Measurements from ENCODE around the gene ARHGEF3.

ARHGEF3 gene

DNA sequence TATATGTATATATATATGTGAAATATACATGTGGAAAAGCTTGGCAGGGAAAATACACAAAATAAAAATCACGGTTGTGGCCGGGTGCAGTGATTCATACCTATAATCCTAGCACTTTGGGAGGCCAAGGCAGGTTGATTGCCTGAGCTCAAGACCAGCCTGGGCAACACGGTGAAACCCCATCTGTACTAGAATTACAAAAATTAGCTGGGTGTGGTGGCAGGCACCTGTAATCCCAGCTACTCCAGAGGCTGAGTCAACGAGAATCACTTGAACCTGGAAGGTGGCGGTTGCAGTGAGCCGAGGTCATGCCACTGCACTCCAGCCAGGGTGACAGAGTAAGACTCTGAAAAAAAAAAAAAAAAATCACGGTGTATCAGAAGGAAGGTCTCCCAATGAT is 20.8 kb upstream of the ARHGEF3 start:
- no peak for DNase-seq (ENCODE audit: low read depth)

DNA sequence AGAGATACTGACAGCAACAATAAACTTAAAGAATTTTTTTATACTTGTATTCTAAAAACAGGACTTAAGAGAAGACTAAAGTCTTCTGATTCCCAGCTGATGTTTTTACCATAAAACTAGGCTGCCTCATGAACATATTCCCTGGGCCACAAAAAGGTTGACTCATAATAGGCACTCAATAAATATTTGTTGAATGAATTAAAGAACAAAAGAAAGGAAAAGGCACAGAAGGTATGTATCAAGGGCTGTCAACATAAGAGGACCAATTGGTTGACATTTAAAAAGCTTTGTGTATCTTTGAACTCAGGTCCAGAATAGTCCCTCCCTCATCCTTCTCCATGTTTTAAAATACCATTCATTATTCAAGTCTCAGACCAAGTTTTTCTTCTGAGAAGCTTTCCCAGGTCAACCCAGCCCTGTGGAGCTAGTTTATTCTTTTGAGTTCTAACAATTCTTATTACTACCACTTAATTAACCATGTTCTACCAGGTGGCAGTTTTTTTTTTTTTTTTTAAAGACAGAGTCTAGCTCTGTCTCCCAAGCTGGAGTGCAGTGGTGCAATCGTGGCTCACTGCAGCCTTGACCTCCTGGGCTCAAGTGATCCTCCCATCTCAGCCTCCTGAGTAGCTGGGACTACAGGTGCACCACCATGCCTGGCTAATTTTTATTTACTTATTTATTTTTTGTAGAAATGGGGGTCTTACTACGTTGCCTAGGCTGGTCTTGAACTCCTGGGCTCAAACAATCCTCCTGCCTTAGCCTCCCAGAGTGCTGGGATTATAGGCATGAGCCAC is 17.5 kb upstream of the ARHGEF3 start:
- DNase-seq (ENCODE audit: low read depth): no peak

DNA sequence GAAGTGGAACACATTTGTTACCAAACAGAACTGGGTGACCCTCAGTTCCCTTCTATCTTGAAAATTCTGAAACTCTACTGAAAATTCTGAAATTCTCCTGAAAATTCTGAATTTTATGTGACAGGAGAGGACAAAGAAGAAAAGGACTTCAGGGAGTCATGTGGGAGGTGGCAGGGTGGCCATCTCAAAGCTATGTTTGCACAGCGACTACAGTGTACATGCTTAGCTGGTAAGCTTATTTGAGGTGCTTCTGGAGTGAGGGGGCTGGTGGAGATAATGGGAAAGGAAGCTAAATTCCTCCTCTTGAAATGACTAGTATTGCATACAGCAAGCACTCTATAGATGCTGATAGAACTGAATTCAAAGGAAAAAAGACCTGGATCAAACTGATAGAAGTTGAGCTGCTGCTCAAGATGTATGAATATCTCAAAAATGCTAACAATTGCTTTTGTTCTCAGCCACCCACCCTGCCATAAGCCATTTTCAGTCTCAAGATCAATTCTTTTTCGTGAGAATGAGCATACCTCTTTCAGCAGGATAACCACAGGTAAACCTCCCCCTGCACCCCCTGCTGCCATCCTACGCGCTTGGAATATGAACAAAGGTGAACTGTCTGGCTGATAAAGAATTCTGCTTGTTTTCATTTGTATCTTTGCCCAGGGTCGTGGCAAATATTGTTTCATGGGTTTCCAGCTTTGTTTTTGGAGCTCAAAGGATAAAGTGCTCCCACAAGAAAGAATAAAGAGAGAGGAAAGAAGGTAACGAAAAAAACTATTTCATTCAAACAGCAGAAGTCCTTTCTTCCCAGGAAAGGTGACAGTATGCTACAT is 16.6 kb upstream of the ARHGEF3 start:
- DNase-seq (ENCODE audit: low read depth): no peak

DNA sequence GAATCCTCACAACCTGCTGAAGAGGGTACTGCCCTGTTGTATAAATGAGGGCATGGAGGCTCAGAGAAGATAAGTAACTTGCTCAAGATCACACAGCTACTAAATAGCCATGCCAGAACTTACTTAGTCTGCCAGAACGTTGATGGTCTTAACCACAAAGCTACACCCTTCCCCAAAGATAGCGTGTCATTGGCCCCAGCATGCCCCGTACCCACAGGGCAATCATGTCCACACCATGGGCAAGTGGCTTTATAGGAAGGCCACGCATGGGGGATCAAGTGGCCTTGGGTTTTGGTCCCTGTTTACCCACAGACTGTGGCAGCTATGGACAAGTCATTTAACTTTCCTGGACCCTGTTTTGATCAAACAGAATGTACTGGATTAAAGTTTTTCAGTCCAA is 15.9 kb upstream of the ARHGEF3 start:
- no peak for DNase-seq (ENCODE audit: low read depth)

DNA sequence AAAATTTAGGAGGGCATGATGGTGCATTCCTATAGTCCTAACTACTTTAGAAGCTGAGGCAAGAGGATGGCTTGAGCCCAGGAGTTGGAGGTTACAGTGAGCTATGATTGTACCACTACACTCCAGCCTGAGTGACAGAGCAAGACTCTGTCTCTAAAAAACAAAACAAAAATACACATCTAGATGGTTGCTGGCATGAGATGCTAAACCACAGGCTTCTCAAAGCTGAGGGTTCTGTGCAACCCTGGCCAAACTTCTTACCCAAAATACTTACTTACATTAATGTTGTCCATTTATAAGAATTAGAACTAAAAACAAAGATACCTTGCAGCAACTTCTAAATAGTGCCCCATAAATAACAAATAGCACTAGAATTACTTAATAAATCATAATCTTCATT is 14.3 kb upstream of the ARHGEF3 start:
- no peak for DNase-seq (ENCODE audit: low read depth)

DNA sequence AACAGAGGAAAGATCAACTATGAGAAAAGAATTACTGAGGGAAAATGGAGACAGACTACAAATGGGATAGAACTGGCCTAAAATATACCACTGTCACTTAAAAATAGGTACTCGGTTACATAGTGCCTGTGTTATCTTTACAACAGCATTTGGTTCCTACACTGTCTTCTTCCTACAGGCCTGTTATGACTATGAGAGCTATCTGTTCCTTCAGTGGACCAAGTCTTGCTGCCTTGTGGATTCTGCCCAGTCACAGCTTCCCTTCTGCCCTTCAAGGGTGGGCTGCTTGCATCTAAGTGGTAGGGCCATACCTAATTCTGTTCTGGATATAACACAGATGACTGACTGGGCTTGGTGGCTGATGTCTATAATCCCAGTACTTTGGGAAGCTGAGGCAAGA is 13.8 kb upstream of the ARHGEF3 start:
- DNase-seq (ENCODE audit: low read depth): no peak

DNA sequence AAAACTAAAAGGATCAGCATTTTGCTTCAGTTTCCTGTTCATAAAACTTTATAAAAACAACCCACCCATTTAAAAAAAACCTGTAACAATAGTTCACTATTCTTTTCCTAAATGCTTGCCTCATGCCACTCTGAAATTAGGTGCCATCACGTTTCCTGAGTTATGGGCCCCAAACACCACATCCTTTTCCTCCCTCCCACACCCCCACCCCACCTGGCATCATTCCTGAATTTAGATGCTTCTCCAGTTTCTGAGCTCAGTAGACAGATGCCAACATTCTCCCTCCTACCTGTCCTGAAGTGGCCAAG is 11.9 kb upstream of the ARHGEF3 start:
- no peak for DNase-seq (ENCODE audit: low read depth)

DNA sequence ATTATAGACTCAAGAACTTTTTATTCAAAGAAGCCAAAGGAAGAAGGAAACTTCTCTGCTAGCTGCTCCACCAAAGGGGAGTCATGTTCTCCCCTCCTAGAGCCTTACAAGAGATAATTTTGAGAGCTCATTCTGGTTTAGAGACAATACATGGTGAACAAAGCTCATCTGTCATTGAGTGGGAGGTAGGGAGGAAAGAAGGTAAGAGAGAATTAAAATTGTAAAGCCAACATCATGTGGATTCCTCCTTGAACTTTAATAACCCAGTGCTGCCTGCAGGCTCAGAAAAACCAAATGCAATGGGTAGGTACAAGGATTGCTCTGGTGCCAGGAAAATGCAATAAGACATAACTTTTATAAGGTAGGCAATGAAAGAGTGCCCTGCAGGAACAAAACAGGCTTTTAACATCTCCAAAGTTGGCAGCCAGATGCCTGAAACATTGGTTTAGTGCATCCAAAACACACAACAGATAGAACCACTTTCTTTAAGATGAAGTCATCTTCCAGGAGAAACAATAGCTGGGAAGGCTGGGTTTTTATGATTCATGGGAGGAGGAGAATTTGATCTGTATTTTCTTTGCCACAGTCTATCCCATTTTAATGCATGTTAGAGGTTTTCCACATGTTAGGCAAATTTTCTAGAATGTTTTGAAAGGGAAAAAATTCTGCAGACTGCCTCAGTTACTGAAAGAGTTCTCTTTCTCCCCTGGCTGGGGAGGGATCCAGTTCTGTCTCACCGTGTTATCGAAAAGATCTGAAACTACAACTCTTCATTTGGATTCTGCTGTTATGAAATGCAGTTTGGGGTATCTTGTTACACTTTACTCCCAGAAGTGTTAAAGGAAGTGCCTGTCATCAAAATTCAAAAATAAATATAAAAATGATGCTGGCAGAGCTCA is 11.3 kb upstream of the ARHGEF3 start:
- no peak for DNase-seq (ENCODE audit: low read depth)

DNA sequence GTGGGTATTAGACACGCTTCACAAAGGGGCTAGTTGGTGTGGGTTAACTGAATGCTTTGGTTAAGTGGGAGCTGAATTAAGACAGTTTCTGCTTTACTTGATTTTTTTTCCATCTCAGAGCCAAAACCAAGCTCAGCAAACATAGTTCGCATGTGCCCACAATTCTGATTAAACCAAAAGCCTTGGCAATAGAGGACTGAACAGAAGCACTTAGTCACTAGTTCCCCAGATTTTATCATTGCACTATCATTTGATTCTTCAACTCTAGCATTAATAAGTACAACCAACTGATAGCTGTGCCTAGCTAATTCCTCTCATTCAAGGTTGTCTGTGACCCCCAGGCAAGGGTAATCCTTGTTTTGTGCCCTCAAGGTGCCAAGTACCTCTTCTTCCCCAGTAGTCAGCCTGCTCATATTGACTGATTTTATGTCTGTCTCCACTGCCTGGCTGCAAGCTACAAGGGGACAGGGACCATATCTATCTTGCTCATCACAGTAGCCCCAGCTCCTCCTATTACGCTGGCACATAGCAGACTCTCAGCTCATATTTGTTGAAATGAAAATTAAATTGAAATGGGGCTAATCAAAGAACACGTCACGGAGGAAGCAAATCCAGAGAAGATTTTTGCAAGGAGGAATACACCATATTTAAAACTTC is 9.9 kb upstream of the ARHGEF3 start:
- DNase-seq (ENCODE audit: low read depth): no peak

DNA sequence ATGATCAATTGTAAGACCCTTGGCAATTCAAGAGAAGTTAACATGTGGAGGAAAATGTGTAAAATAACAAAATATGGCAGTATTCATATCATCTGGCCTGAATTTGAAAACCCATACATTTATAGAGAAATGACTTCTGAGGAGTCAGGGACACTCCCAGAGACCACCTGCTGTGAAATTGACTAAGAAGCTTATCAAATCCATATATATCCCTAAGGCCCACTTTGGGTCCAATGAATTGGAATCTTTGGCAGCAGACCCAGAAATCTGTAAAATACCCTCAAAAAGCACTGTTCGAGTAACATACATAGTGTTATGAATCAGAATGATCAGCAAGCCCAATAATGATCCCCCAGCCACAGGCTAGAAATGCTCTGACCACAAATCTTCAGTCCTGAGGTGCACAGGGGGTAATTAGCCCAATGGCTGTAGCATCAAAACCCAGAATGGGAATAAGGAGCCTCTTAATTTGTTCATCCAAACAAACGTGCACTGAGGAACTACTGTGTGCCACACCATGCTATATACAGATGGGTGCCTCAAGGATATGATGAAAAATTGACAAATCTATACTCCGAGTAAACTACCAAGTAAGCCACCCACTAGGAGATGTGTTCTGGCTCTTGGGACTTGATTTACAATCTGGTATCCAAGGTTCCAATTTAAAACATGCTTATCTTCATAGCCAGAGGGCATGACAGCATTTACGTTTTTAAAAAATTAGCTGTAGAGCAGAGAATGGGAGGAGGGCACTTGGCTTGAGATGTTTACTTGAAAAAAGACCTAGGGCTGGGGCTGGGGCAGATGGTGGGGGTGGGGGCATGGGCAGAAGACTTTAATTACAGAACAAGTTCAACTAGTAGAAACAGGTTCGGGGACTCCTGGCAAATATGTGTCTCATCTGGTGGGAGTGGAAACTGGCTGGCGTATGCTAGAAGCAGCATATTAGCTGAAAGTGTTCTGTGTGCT is 9.1 kb upstream of the ARHGEF3 start:
- DNase-seq (ENCODE audit: low read depth): no peak

DNA sequence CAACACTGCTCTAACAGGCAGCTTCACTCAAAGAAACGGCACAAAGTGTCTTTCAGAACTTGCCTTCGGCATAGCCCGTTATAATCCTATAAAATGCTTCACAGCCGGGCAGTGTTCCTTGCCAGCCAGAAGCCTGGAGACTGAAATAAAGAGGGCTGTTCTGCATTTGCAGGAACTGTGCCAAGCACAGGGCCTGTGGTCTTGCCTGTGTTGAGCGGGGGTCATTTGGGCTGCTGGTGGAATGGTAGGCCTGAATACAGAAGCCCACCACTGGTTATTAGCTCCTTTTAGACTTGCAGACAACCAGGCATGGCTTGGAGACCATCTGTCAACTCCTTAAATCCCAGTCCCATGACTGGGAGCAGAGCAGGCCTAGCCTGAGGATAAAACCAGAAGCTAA is 4.7 kb upstream of the ARHGEF3 start:
- no peak for DNase-seq (ENCODE audit: low read depth)

DNA sequence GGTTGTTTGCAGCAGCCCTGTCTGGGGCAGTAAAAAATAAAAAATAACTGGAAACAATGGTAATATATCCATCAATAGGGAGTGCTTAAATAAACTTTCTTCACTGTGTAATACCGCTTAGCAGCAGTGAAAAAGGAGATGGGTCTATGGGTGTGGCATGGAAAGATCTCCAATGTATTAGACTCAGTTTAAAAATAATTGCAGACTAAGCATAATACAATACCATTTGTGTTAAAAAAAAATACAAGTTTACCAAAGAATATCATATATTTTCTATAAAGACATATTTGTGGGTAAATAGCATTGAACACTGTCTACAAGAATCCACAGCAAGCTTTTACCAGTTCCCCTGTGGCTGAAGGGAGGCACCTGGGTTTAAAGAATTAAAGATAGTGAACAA is 1.0 kb upstream of the ARHGEF3 start:
- DNase-seq (ENCODE audit: low read depth): no peak

DNA sequence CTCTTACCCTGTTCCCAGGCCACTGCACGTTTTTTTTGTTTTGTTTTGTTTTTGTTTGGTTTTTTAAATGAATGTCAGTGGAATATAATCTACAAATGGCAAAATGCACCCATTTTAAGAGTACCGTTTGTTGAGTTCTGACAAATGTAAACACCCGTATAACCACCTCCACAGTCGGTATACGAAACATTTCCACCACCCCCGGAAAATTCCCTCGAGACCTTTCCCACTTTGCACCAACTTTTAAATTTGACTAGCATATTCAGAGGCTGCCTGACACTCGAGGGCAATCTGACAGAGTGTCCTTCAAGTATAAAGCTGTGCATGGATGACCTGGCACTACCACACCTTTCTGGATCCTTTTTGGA is 613 bp upstream of the ARHGEF3 start:
- no peak for DNase-seq (ENCODE audit: low read depth)

DNA sequence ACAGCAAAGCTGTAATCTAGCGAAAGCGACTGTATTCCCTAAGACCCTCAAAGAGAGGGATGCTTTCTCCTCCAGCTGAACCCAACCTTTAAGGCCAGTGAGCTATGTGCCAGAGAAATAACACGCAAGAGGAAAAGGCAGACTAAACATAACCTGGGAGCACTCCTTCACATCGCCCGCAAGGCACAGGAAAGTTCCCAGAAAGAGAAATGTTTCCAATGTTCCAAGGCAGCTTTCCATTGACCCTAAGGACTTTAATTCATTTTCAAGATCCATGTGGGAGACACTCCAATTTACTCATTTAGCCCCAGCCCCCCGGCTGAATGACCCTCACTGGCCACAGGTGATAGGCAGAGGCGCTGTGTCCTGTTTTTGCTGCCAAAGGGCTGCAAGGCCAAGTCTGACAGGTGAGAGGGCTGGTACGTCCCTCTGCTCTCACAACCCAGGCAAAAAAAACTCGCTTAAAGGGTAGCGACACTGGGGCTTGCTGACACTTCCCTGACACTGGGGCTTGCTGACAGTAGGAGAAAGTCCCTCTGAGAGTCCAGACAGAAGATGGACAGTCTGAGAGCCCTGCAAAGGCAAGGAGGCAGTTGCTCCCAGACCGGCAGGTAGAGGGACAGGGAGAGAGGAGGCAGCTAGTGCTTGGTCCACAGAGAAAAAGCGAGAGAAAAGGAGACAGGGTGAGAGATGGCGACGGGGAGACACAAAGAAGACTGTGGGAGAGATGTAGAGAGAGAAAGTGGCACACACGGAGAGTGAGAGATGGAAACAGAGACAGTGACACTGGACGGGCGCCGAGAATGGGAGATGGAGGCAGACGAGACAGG is 702 bp downstream of the ARHGEF3 start:
- no peak for DNase-seq (ENCODE audit: low read depth)

DNA sequence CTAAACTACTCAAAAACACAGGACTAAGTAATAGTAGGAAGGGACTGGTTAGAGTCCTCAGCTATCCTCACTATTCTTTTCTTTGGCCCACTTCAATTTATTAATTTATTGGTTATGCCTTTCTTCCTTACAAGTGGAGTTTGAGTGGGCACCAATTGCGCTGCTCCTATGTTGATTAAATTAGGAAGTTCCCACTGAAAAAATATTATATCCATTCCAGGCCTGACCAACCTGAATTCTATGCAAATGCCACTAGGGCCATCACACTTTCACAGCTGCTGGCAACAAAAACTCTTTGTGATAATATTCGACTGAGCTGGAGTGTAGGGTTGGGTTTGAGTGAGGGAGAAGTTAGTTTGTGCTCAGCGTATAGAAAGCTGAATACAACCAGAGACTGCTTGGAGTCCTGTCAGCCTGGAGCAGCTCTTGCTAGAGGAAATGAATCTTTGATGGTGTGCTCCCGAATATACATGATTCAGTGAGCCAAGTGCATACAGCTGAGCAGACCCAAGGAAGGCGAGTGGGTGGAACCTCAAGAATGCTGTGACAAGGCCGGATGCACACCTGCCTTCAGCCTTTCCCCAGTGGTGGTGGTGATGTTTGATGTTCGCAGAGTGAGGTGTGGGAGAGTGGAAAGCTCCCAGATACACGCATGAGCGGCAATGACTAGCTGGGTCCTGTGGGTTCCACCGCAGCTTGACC is 1.5 kb downstream of the ARHGEF3 start:
- DNase-seq (ENCODE audit: low read depth): peak; percentile 67

DNA sequence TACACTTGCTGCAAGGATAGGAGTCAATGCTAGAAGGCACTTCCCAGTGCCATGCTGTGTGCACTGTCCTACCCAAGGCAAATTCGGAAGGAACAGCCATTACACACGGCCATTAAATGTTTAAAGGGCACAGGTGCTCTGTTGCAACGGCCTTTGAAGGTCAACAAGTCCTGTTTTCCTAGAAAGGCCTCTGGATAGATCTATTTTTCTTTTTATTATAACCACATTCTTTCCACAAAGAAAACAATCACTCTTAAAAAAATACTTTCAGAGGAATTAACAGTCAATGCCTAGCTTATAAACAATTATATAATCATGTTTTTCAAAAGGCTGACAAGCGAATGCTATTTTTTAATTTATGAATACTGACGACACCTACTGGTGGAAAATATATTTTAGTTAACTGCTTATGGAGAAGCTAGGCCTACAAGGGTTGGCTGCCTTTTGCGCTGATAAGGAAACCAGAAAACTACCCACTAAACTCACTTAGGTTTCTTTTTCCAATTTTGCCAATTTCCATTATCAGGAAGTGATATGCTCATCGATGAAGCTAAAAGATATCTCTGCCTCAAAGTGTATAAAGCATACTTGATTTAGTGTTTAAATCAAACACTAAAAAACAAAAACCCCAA is 2.4 kb downstream of the ARHGEF3 start:
- DNase-seq (ENCODE audit: low read depth): no peak

DNA sequence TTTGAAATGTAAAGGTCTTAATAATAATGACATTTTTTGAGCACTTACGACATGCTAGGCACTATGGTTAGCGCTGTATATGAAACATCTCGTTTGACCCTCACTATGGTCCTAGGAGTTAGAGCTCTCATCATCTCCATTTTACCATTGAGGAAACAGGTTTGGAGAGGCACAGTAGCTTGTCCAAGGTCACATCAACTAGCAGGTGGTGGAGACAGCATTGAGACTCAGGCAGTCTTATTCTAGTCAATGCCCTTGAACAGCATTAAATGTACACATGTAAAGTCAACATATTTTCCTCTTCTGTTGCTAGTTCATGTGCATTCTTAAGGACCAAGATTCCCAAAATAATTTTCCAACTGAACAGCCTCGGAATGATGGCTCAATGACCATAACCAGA is 4.8 kb downstream of the ARHGEF3 start:
- no peak for DNase-seq (ENCODE audit: low read depth)

DNA sequence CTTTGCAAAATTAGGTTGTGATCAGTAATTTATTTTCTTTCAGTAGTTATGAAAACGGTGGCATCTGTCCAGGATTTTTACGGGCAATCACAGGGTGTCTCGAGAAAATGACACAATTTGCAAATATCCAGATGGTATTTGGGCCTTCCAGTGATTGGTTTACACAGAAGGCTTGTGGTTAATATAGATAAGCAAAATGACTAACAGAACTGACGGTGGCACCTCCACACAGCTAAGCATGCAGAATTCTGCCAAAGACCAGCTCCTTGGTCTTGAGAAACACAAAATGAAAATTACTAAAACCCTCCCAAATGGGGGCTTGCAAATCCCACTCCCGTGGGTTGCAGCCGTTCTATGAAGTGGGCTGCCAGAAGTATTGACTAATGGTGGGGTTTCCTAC is 5.5 kb downstream of the ARHGEF3 start:
- no peak for DNase-seq (ENCODE audit: low read depth)

DNA sequence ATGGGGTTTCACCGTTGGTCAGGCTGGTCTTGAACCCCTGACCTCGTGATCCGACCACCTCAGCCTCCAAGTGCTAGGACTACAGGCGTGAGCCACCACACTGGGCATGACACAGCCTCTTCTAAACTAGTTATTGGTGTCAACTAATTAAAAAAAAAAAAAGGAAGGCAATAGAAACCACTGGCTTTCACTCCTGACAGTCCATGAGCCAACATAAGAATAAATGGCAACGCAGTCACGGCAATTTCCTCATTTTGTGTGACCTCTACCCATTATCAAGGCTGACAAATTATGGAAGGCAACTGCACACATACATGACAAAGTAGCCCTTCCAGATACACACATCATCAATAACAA is 5.9 kb downstream of the ARHGEF3 start:
- no peak for DNase-seq (ENCODE audit: low read depth)

Measured in T follicular helper cell (primary cell).